ENCODE data around the gene MFAP2. TPM values are rescaled to one million over a fixed set of nuclear protein-coding genes. Genes with fewer than 3 reads are reported as not detected.
A peak's percentile ranks its signal among the peaks of the same experiment; 100 is the strongest.

The MFAP2 gene
- total RNA-seq, 1 donor from 2014 or later, result not detected

DNA sequence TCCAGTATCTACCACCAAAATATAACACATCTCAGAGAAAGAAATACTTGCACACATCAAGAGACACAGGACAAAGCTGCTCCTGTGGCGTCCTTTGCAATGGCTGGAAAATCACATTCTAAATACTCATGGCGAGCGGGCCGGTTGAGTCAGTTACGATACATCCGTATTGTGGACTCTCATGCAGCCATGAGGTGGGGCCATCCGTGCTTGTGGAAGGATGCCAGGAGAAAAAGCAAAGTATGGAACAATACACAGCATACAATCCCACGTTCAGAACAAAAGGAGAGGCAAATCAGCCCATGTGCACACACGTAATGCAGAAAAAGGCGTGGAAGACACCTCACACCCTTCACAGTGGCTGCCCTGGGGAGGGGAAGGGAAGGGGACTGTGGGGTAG is 18.2 kb upstream of the MFAP2 start:
- no peak for DNase-seq
- no peak overlapping the region for H3K4me3 Mint-ChIP-seq

DNA sequence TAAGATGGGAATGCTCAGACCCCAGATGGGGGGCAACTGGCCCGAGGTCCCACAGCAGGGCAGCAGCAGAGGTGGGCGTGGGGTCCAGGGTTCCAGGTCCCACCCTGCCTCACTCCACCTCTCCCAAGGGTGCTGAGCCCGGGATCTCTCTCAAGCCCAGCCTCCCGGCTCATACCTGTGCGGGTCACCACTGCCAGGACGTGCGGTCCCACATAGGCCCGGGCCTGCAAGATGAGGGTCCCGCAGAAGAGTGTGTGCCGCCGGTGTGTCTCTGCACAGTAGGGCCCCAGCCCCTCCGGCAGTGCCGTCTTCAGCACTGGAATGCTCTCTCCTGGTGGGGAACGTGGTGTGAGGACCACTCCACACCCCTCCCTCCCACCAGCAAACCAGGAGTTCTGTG is 16.4 kb upstream of the MFAP2 start:
- Mint-ChIP-seq H3K36me3 (ENCODE audit: low read depth) (peaks cover 14% of the 10 kb centered on the region), H3K4me1 (no peaks in the 10 kb centered on the region), H3K9me3 (no peaks in the 10 kb centered on the region), H3K27ac (no peak overlapping the region), H3K4me3 (no peak overlapping the region), H3K27me3 (no peaks in the 10 kb centered on the region)
- intact Hi-C loops (cut with micrococcal nuclease), result no loop called here
- DNase-seq, result no peak

More for the DNA sequence above, 18.2 kb upstream of the MFAP2 start:
- peaks cover 19% of the 10 kb centered on the region for H3K36me3 Mint-ChIP-seq (ENCODE audit: low read depth)
- intact Hi-C loops (cut with micrococcal nuclease), result no loop called here
- H3K9me3 Mint-ChIP-seq, result no peaks in the 10 kb centered on the region
- H3K4me1 Mint-ChIP-seq, result no peaks in the 10 kb centered on the region
- H3K27me3 Mint-ChIP-seq, result no peaks in the 10 kb centered on the region
- H3K27ac Mint-ChIP-seq, result peak overlapping the region; percentile 20

DNA sequence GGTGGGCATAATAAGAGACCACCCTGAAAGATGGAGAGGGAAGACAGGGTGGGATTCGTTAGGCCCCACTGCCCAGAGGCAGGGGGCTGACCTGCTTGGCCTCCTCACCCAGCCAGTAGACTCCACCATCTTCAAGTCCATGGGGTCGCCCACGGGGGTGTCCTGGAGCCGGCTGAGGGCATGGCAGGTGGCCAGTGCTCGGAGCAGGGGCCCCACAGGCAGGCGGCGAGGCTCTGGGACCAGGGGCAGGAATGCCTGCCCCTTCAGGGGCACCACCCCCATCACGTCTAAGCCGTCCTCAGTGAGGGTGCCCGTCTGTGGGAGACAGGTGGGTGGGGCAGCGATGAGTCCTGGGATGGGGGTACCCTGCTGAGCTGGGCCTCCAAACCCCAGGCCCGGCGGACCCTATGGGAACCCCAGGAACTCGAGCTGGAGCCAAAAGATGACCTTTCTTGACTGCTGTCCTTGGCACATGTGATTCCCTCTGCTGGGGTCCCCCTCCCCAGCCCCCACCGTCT is 13.2 kb upstream of the MFAP2 start:
- intact Hi-C loops (cut with micrococcal nuclease), result no loop called here
- DNase-seq, result no peak
- Mint-ChIP-seq H3K27ac (no peak overlapping the region), H3K9me3 (no peaks in the 10 kb centered on the region), H3K27me3 (no peaks in the 10 kb centered on the region), H3K36me3 (ENCODE audit: low read depth) (peaks cover 8% of the 10 kb centered on the region), H3K4me1 (no peaks in the 10 kb centered on the region), H3K4me3 (no peak overlapping the region)

DNA sequence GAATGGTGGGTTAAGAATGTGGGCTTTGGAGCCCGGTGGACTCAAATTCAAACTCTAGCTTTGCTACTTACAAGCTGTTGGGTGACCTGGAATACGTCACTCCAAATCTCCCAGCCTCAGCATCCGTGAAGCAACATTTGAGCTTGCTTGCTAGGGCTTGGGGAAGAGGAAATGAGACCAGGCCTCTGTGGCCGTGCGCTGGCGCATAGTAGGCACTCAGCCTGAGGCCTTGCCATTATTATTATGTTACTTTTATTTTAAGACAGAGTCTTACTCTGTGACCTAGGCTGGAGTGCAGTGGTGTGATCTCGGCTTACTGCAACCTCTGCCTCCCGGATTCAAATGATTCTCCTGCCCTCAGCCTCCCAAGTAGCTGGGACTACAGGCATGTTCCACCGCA is 12.3 kb upstream of the MFAP2 start:
- intact Hi-C loops (cut with micrococcal nuclease), result no loop called here
- no peaks in the 10 kb centered on the region for H3K4me1 Mint-ChIP-seq
- no peak overlapping the region for H3K27ac Mint-ChIP-seq
- peaks cover 5% of the 10 kb centered on the region for H3K36me3 Mint-ChIP-seq (ENCODE audit: low read depth)
- DNase-seq, result no peak
- H3K4me3 Mint-ChIP-seq, result no peak overlapping the region
- no peaks in the 10 kb centered on the region for H3K27me3 Mint-ChIP-seq
- no peaks in the 10 kb centered on the region for H3K9me3 Mint-ChIP-seq

DNA sequence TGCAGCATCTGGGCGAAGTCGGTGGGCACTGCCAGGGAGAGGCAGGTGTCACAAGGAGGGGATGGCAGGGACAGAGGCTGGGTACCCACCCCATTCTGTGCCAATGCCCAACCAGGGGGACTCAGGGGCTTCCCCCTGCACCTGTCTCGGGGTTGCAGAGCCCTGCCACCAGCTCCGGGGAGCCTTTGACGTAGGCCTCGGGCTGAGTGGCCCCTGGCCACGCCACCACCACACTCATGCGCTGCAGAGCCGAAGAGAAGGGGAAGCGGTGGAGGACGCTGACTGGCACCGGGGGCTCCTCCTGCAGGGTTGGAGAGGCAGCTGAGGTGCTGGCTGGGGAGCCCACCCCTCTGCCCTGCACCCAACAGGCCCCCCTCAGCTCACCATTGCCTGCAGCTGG is 11.7 kb upstream of the MFAP2 start:
- H3K4me1 Mint-ChIP-seq, result no peaks in the 10 kb centered on the region
- no peaks in the 10 kb centered on the region for H3K9me3 Mint-ChIP-seq
- no peak overlapping the region for H3K4me3 Mint-ChIP-seq
- intact Hi-C loops (cut with micrococcal nuclease), result no loop called here
- DNase-seq, result no peak
- H3K36me3 Mint-ChIP-seq (ENCODE audit: low read depth), result peaks cover 5% of the 10 kb centered on the region
- no peak overlapping the region for H3K27ac Mint-ChIP-seq
- H3K27me3 Mint-ChIP-seq, result no peaks in the 10 kb centered on the region

DNA sequence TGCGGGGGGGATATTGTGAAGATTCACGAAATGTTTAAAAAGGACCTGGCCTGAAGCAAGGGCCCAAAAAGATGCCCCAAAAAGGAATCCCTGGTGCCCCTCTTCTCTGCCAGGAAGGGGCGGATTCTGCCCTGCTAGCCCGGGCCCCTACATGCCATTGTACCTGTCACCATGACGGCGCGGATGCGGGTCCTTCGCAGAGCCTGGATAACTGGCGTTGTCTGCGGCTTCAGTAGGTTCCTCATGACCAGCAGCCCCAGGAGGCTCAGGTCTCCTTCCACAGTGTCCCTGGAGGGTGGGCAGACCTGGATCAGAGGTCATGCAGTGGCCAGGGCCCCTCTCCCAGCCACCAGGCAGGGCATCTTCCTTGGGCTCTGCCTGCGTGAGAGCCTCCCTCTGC is 11.2 kb upstream of the MFAP2 start:
- Mint-ChIP-seq H3K27ac (no peak overlapping the region), H3K9me3 (no peaks in the 10 kb centered on the region), H3K27me3 (no peaks in the 10 kb centered on the region), H3K4me3 (no peak overlapping the region), H3K36me3 (ENCODE audit: low read depth) (peaks cover 5% of the 10 kb centered on the region), H3K4me1 (no peaks in the 10 kb centered on the region)
- DNase-seq, result no peak
- intact Hi-C loops (cut with micrococcal nuclease), result no loop called here

DNA sequence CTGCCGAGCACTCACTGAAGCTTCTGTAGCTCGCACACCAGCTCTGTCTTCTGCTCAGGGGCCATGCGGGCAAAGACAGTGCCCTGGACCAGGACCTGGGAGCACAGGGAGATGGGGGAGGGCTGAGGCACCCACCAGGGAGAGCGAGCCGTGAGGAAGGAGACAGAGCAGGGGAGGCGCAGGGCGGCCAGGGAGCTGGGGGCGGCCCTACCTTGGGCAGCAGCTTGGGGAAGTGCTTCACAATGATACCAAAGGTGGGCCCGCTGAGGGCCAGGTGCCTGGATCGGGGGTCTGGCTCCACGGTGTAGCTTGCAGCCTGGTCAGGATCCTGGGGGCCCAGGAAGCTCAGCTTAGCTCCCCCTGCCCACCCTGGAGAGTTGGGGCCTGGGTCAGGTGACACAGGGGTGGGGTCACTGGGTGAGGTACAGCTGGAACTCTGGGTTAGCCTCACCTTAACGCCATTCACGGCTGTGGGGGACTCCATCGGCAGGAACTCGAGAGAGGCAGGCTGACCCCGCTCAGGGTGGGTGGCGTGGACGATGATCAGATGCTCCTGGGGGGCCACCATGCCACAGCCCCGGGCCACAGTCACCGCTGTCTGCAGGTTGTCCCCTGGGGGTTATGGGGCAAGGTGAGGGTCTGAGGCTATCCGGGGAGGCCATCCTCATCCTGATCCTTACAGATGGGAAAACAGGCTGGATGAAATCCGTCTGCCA is 9.4 kb upstream of the MFAP2 start:
- H3K27me3 Mint-ChIP-seq, result no peaks in the 10 kb centered on the region
- H3K27ac Mint-ChIP-seq, result no peak overlapping the region
- no peaks in the 10 kb centered on the region for H3K4me1 Mint-ChIP-seq
- H3K9me3 Mint-ChIP-seq, result no peaks in the 10 kb centered on the region
- no peak for DNase-seq
- no peak overlapping the region for H3K4me3 Mint-ChIP-seq
- peaks cover 5% of the 10 kb centered on the region for H3K36me3 Mint-ChIP-seq (ENCODE audit: low read depth)
- intact Hi-C loops (cut with micrococcal nuclease), result no loop called here

DNA sequence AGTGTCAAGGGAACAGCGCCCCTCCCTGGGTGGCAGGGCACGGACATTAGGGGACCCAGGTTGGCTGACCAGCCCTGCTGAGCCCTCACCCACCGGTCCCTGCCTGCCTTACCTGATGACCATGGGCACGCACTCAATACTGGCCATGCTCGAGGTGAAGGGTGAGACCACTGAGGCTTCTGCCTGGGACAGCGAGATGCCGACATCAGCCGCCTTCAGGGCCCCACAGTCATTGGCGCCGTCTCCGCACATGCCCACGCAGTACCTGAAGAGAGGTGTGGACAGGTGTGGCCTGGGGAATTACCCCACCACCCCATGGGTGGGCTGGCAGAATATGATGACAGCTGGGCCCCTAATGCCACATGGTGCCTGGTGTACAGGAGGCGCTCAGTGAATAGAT is 7.8 kb upstream of the MFAP2 start:
- no peak for DNase-seq
- no peaks in the 10 kb centered on the region for H3K4me1 Mint-ChIP-seq
- intact Hi-C loops (cut with micrococcal nuclease), result no loop called here
- no peak overlapping the region for H3K27ac Mint-ChIP-seq
- no peaks in the 10 kb centered on the region for H3K9me3 Mint-ChIP-seq
- peaks cover 2% of the 10 kb centered on the region for H3K27me3 Mint-ChIP-seq
- H3K36me3 Mint-ChIP-seq (ENCODE audit: low read depth), result peaks cover 5% of the 10 kb centered on the region
- no peak overlapping the region for H3K4me3 Mint-ChIP-seq

DNA sequence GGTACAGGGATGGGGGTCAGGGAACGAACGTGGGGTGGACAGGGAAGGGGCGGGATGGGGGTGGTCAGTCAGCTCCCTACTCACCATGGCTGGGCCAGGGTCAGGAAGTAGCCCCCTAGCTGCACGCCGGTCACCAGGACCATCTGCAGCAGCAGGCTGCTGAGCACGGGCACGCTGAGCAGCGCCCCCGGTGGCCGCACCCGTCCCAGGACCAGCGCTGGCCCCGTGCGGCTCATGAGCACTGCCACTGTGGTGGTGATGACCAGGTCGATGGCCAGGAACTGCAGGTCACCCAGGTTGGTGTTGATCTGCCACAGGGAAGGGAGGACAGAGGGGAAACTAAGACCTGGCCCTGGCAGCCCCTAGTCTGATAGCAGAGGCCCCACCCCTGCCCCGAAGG is 6.5 kb upstream of the MFAP2 start:
- Mint-ChIP-seq H3K4me3 (no peak overlapping the region), H3K4me1 (no peaks in the 10 kb centered on the region), H3K27ac (no peak overlapping the region), H3K36me3 (ENCODE audit: low read depth) (peaks cover 5% of the 10 kb centered on the region), H3K9me3 (no peaks in the 10 kb centered on the region), H3K27me3 (peaks cover 6% of the 10 kb centered on the region)
- DNase-seq, result no peak
- intact Hi-C loops (cut with micrococcal nuclease), result no loop called here

DNA sequence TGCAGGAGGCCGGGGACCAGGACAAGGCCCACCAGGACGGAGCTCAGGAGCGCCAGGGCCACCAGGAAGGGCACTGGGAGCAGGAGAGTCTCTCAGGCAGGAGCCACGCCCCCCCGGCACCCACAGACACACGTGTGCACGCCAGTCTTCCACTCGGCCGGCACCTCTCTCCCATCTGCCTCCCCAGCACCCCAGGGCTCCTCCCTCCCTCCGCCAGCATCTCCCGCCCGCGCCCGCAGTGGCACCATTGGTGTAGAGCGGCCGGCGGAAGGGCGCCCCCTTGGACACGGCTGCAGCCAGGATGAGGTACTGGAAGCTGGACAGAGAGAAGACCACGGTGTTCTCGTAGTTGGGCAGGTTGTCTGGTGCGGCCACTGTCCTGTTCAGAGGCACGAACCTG is 6.1 kb upstream of the MFAP2 start:
- intact Hi-C loops (cut with micrococcal nuclease), result no loop called here
- DNase-seq, result no peak
- H3K27me3 Mint-ChIP-seq, result peaks cover 9% of the 10 kb centered on the region
- H3K4me1 Mint-ChIP-seq, result no peaks in the 10 kb centered on the region
- no peak overlapping the region for H3K4me3 Mint-ChIP-seq
- H3K9me3 Mint-ChIP-seq, result no peaks in the 10 kb centered on the region
- peaks cover 5% of the 10 kb centered on the region for H3K36me3 Mint-ChIP-seq (ENCODE audit: low read depth)
- H3K27ac Mint-ChIP-seq, result no peak overlapping the region

DNA sequence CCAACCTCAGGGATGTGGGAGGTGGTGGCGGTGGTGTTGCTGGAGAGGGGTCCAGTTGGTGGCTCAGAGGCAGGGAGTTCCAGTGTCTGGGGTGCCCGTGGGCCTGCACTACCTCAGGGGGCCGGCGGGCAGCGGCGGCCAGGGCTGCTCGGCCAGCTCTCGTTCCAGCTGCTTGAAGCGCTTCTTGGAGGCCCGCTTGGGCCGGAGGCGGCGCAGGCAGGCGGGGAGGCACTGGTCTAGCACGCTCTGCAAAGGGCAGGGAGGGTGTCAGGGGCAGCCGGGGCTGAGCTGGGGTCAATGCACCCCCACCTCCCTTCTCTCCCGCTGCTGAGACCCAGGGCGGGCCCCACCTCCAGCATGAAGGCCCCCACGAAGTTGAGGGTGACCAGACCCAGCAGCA is 5.7 kb upstream of the MFAP2 start:
- intact Hi-C loops (cut with micrococcal nuclease), result no loop called here
- Mint-ChIP-seq H3K27ac (no peak overlapping the region), H3K36me3 (ENCODE audit: low read depth) (peaks cover 5% of the 10 kb centered on the region), H3K4me3 (no peak overlapping the region), H3K4me1 (peaks cover 2% of the 10 kb centered on the region), H3K27me3 (peaks cover 13% of the 10 kb centered on the region), H3K9me3 (no peaks in the 10 kb centered on the region)
- no peak for DNase-seq

DNA sequence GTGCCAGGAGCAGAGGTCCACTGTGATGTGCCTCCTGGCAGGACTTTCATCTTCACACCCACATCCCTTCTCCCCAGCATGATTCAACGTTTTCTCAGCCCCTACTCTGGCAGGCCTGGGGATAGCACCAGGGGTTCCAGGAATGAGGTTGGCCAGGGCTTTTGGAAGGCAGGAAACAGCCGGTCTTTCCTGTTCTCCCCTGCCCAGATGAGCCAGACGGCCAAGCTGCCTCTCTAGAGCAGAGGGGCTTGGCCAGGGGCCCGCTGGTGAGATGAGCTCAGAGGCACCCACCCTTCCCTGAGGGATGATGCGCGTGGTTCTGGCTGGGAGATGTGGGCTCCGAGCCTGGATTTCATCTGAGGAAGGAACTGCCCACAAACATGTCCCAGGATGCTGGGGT is 4.3 kb upstream of the MFAP2 start:
- Mint-ChIP-seq H3K27ac (no peak overlapping the region), H3K4me3 (no peak overlapping the region), H3K9me3 (no peaks in the 10 kb centered on the region), H3K4me1 (peaks cover 7% of the 10 kb centered on the region), H3K27me3 (peaks cover 21% of the 10 kb centered on the region), H3K36me3 (ENCODE audit: low read depth) (peaks cover 5% of the 10 kb centered on the region)
- intact Hi-C loops (cut with micrococcal nuclease), result no loop called here
- no peak for DNase-seq

DNA sequence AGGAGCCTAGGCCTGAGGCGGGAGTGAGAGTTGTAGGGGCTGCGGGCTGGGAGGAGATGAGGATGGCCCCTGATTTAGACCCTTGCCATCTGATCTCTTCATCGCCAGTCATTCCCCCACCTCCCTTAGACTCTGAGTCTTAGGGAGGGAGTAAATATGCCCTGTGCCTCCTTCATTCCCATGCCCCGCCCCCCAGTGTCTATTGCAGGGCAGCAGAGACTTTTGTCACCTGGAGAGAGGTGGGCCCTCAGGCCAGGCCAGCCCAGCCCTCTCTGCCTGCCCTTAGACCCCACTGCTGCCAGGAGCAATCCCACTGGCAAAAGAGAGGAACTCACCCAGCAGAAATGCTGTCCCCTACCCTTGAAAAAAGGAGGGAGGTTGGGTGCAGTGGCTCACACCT is 3.2 kb upstream of the MFAP2 start:
- intact Hi-C loops (cut with micrococcal nuclease), result no loop called here
- H3K9me3 Mint-ChIP-seq, result no peaks in the 10 kb centered on the region
- H3K27ac Mint-ChIP-seq, result no peak overlapping the region
- H3K4me1 Mint-ChIP-seq, result peaks cover 7% of the 10 kb centered on the region
- H3K4me3 Mint-ChIP-seq, result no peak overlapping the region
- peaks cover 26% of the 10 kb centered on the region for H3K27me3 Mint-ChIP-seq
- DNase-seq, result no peak
- H3K36me3 Mint-ChIP-seq (ENCODE audit: low read depth), result peaks cover 5% of the 10 kb centered on the region

DNA sequence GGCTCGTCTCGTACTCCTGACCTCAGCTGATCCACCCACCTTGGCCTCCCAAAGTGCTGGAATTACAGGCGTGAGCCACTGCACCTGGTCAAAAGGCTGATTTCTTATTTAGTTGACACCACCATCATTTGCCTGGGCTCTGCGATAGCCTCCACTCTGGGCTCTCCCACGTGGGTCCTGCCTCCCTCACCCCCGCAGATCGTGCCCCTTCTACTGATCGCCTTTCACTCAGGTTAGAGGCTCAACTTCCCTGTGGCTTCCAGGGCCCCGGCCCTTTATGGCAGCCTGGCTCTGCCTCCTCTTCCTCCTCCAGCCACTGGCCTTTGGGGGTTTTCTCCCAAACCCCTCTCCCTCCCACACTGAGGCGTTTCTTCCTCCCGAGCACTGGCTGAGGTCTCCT is 2.5 kb upstream of the MFAP2 start:
- H3K4me1 Mint-ChIP-seq, result peaks cover 7% of the 10 kb centered on the region
- H3K9me3 Mint-ChIP-seq, result no peaks in the 10 kb centered on the region
- H3K4me3 Mint-ChIP-seq, result no peak overlapping the region
- H3K36me3 Mint-ChIP-seq (ENCODE audit: low read depth), result peaks cover 5% of the 10 kb centered on the region
- no peak overlapping the region for H3K27ac Mint-ChIP-seq
- intact Hi-C loops (cut with micrococcal nuclease), result no loop called here
- no peak for DNase-seq
- H3K27me3 Mint-ChIP-seq, result peaks cover 26% of the 10 kb centered on the region

DNA sequence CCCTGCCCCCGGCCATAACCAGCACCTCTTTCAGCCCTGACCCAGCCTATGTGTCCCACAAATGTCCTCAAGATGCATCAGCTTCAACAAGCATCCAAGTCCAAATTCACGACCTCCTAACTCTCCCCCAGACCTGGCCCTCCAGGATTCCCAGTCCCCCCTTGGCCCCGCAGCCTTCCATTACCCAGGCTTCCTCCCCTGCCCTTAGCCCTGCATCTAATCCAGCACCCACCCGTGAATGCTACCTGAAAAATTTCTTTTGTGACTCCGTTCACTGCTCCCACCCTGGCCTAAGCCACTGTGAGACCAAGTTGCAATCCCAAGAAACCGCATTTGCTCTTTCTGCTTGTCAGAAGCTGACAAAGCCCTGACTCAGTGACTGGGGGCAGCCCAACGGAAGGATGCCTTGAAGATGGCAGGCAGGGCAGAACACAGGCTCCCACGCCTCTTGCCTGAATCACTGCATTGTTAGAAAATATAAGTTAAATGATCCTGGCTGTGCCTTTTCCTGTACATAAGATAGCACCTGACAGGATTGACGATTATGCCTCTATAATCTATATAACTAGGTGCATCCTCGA is 939 bp upstream of the MFAP2 start:
- DNase-seq, result no peak
- Mint-ChIP-seq H3K9me3 (no peaks in the 10 kb centered on the region), H3K27me3 (peaks cover 26% of the 10 kb centered on the region), H3K27ac (no peak overlapping the region), H3K4me1 (peaks cover 7% of the 10 kb centered on the region), H3K36me3 (ENCODE audit: low read depth) (peaks cover 5% of the 10 kb centered on the region), H3K4me3 (peak overlapping the region; percentile 62)
- intact Hi-C loops (cut with micrococcal nuclease), result no loop called here

Measured in activated CD4-positive, alpha-beta T cell treated with anti-CD3 and anti-CD28 coated beads, Interleukin-2, amount 10 ng/mL, durations not matched to agents 24 days and 14 days (primary cell).